ENCODE measurements around the gene PDCD7.

PDCD7 gene

GRCh38 chr15:65071381-65071811 is 62.2 kb downstream of the PDCD7 start:
- Histone ChIP-seq H3K9me3 (no peaks in the 10 kb centered on the region), H3K36me3 (no peaks in the 10 kb centered on the region), H3K4me1 (ENCODE audit: control insufficient read depth in 1 of 2, insufficient read depth in 1 of 2, low read depth in 1 of 2, low read length in 1 of 2) (no peaks in the 10 kb centered on the region), H3K27me3 (peaks cover 76% of the 10 kb centered on the region), H3K27ac (no peak overlapping the region), H3K4me3 (ENCODE audit: low read depth in 1 of 2, low read length in 1 of 2) (no peak overlapping the region)
- TF ChIP-seq CTCF (IDR thresholded peaks at IDR 0.05) = no peak

- no peak for TF ChIP-seq CTCF (IDR thresholded peaks at IDR 0.05)
- peaks cover 77% of the 10 kb centered on the region for H3K27me3 ChIP-seq
- H3K27ac ChIP-seq = no peak overlapping the region
Measured at GRCh38 chr15:65069779-65070546, 63.6 kb downstream of the PDCD7 start.

DNA sequence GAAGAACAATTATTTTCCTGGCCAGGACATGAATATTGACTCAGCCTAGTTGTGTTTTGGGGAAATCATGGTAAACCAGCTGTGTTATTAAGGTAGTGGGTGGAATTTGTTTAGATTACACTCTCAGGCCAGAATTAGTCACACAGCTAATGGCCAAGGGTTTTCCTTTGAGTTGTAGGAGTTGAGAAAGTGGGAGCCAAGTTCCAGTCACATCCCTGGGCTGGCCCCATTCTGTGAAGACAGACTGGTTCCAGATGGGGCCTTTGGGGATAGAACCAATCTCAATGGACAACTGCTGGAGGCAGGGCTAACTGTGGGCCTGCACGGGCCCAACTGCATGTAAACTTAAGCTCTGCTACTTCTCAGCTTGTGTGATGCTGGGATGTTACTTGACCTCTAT is 64.4 kb downstream of the PDCD7 start:
- Histone ChIP-seq H3K27me3 (peaks cover 85% of the 10 kb centered on the region), H3K4me3 (ENCODE audit: low read depth in 1 of 2, low read length in 1 of 2) (no peak overlapping the region), H3K9me3 (no peaks in the 10 kb centered on the region), H3K4me1 (ENCODE audit: control insufficient read depth in 1 of 2, insufficient read depth in 1 of 2, low read depth in 1 of 2, low read length in 1 of 2) (no peaks in the 10 kb centered on the region), H3K36me3 (no peaks in the 10 kb centered on the region), H3K27ac (no peak overlapping the region)
- no peak for TF ChIP-seq CTCF (IDR thresholded peaks at IDR 0.05)

More at GRCh38 chr15:65069779-65070546, 63.6 kb downstream of the PDCD7 start:
- no peaks in the 10 kb centered on the region for H3K36me3 ChIP-seq
- no peaks in the 10 kb centered on the region for H3K9me3 ChIP-seq
- H3K4me1 ChIP-seq (ENCODE audit: control insufficient read depth in 1 of 2, insufficient read depth in 1 of 2, low read depth in 1 of 2, low read length in 1 of 2) = no peaks in the 10 kb centered on the region
- no peak overlapping the region for H3K4me3 ChIP-seq (ENCODE audit: low read depth in 1 of 2, low read length in 1 of 2)

DNA sequence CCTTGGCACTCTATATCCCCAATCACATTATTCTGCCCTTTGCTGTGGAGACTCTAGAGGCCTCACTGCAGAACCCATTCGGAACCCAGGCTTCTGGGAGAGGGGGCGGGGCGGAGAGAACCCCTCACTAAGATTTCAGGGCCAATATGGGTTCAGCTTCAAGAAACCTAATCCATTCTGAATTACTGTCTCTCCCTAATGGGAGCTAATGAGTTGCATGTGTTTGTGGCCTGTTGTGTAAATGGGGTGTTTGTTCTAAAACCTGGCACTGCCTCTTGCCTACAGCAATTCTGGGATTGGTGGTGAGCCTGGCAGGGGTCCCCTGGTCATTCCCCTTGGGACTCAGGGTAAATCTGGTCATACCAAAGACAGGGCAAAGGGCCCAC is 65.2 kb downstream of the PDCD7 start:
- TF ChIP-seq CTCF (IDR thresholded peaks at IDR 0.05) = no peak
- Histone ChIP-seq H3K27me3 (peaks cover 85% of the 10 kb centered on the region), H3K4me3 (ENCODE audit: low read depth in 1 of 2, low read length in 1 of 2) (no peak overlapping the region), H3K4me1 (ENCODE audit: control insufficient read depth in 1 of 2, insufficient read depth in 1 of 2, low read depth in 1 of 2, low read length in 1 of 2) (no peaks in the 10 kb centered on the region), H3K27ac (no peak overlapping the region), H3K9me3 (no peaks in the 10 kb centered on the region), H3K36me3 (no peaks in the 10 kb centered on the region)

- no peak within 1 kb of the TSS for H3K27ac ChIP-seq
- no peaks in the 10 kb centered on the region for H3K9me3 ChIP-seq
- TF ChIP-seq CTCF (IDR thresholded peaks at IDR 0.05) = no peak
- H3K4me3 ChIP-seq (ENCODE audit: low read depth in 1 of 2, low read length in 1 of 2) = no peak within 1 kb of the TSS
- no peaks in the 10 kb centered on the region for H3K4me1 ChIP-seq (ENCODE audit: control insufficient read depth in 1 of 2, insufficient read depth in 1 of 2, low read depth in 1 of 2, low read length in 1 of 2)
- H3K36me3 ChIP-seq = no peaks in the 10 kb centered on the region
- peaks cover 85% of the 10 kb centered on the region for H3K27me3 ChIP-seq
Measured at GRCh38 chr15:65067645-65068402, 65.8 kb downstream of the PDCD7 start, which contains the start of gene RASL12. RASL12 (minus strand) TSS chr15:65067991; CDS start chr15:65067835, 156 bp downstream.

Data from neutrophil (primary cell).